Subcutaneous adipose tissue (tissue), 4 donors: ENCODE measurements around the gene KCNK4. TPM values are rescaled to one million over a fixed set of nuclear protein-coding genes. Genes with fewer than 3 reads are reported as not detected.

ENCODE experiments used
- total RNA-seq, 4 donors: library from RNA; depleted of rRNA; stranded (reverse); fragments of >200 nt; gene quantifications; one replicate each; pipeline ENCODE4 v1.1.0, GENCODE V29; 2016
- TF ChIP-seq, protein P1 (sequence below): fragments of 450-650 bp; IDR thresholded peaks from one replicate; pipeline ENCODE4 v1.5.1; 2016; ENCODE audit warnings: low read depth, mild to moderate bottlenecking, control low read depth, antibody characterized with exemption, moderate library complexity

KCNK4 gene
- total RNA-seq, 4 donors from 2014 or later, result not detected

- TF ChIP-seq, protein P1, sequence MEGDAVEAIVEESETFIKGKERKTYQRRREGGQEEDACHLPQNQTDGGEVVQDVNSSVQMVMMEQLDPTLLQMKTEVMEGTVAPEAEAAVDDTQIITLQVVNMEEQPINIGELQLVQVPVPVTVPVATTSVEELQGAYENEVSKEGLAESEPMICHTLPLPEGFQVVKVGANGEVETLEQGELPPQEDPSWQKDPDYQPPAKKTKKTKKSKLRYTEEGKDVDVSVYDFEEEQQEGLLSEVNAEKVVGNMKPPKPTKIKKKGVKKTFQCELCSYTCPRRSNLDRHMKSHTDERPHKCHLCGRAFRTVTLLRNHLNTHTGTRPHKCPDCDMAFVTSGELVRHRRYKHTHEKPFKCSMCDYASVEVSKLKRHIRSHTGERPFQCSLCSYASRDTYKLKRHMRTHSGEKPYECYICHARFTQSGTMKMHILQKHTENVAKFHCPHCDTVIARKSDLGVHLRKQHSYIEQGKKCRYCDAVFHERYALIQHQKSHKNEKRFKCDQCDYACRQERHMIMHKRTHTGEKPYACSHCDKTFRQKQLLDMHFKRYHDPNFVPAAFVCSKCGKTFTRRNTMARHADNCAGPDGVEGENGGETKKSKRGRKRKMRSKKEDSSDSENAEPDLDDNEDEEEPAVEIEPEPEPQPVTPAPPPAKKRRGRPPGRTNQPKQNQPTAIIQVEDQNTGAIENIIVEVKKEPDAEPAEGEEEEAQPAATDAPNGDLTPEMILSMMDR, result no peak
Measured at GRCh38 chr11:64266339-64266738, 24.8 kb upstream of the KCNK4 start.

DNA sequence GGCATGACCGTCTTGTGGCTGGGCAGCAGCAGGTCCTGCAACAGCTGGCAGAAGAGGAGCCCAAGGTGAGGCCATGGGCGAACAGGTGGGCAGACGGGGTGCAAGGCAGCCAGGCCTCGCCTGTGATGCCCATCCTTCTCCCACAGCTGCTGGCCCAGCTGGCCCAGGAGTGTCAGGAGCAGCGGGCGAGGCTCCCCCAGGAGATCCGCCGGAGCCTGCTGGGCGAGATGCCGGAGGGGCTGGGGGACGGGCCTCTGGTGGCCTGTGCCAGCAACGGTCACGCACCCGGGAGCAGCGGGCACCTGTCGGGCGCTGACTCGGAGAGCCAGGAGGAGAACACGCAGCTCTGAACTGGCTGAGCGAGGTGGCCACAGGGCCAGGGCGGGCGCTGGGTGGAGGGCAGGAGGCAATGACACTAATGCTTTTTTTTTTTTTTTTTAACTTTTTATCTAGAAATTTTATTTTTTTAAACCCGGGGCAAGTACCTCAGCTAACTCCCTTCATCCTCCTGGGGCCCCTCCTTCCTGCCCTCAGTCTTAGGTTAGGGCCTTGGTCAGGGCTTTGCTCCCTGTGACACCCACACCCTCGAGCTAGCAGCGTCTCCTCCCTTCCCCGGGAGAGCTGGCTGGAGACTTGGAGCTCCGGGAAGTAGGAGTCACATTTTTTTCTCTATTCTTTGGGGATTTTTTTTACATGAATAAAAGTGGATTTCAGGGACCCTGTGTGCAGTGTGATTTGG, 23.7 kb upstream of the KCNK4 start:
- TF ChIP-seq, protein P1, result no peak

DNA sequence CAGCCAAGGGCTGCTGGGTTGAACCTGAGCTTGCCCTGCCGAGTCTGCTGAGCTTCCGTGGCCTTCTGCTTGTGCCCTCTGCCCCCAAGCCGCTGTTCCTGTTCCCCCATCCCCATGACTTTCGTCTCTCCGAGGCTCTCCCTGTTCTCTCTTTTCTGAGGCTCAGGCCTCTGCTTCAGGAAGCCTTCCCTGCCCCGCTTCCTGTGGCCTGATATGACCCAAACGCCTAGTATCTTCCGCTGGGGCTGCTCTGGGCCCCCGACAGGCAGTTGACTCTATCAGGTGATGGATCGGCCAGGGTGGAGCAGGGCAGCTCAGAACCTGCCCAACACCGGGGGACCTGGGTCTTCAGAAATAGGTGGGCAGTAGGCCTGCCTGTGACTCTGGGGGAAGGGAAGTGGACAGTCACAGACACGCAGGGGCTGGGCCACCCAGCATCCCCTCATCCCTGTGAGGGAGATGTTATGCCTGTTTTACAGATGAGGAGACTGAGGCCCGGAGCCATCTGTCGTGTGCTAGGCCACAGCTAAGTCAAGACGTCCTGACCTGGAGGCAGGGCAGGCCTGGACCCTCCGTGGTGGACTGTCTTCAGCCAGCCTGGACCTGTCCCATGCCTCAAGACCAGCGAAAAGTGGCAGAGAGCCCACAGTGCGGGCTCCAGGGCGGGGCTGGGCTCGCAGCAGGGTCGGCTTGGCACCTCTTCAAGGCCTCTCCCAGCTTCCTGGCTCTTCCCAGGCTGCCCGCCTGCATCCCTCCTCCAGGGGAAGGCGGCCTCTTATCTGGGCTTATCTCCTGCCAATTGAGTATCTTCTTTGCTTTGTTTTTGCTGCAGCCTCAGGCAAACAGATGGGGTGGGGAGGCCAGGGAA, 22.8 kb upstream of the KCNK4 start:
- TF ChIP-seq, protein P1, result no peak

DNA sequence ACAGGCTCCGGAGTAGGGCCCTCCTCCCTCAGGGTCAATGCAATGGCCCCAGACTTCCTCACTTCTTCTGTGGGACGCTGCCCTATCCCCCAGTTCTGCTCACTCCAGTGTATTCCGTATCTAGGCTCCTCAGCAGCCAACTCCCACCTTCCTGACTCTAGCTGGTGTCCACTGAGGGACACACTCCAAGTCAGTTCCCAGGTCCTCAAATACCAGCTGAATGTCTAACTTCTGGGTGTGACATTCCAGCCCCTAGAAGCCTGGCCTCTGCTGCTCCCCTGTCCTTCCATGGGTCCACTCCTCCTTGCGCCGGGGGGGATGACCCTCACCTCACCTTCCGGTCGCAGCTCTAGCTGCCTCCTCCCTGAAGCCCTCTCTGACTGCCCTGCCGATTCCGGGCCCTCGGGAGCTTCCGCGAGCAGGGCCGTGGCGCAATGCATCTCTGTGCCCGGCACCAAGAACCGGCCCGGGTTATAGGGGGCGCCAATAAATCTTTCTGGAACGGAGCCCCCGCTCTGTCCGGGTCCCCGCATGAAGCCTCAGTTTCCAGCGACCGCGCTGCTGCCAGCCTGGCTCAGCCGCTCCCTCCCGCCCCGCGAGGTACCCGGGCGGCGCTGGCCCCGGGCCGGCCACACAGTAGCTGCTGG, 22.1 kb upstream of the KCNK4 start:
- TF ChIP-seq, protein P1, result no peak

DNA sequence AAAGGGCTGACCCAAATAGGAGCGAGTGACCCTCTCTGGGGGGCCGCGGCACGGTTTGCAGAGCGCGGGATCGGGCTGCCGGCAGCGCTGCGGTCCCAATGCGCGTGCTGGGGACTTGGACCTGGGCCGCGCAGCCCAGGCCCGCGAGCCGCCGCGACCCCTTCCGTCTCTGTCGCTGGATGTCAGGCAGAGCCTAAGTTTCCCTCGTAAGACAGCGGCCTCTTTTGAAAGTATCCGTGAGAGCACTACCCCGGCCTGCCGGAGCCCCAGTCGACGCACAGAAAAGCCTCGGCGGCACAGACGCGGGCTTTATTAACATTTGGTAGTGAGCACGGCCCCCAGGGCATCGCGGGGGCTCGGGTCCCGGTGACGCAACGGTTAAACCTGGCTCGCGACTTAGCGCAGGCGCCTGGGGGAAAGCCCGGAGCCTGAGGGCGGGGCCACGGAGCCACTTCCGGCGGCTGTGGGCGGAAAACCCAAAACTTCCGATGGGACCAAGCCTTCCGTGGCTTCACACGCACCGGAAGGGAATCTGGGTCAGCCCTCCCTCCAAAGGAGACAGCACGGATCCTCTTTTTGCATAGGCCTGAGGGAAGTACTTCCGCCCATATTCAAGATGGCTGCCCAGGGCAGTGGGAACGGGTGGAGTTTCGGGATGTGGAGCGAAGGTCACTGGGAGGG, 21.4 kb upstream of the KCNK4 start:
- TF ChIP-seq, protein P1, result no peak

DNA sequence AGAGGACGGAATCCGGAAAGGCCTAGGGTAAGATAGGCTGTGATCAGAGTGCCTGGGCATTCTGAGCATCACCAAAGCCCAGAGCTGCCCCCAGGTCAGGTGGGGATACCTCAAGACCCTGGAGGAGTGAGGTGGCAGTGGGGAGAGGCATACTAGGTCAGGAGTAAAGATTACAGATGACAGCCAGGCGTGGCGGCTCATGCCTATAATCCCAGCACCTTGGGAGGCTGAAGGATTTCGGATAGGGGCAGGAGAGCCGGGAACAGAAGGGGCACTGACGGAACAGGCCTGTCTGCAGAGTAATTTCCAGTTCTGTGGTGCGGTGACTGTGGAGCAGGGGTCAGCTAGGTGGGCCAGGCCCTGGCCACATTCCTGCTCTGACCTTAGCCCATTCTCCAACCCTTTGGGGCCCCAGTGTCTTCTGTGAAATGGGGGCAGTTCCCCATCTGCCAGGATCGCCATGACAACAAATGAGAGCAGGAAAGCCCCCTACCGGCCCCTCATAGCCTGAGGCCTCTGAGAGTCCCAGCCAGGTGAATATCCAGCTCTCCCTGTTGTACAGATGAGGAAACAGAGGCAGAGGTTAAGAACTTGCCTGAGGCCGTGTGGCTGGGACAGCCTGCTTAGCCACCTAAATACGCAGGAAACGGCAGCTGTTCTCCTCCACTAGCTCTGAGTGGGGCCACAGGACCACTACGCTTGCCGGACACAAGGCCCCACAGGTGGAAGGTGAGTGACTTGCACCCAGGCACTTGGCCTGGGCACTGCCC, 15.9 kb upstream of the KCNK4 start:
- TF ChIP-seq, protein P1, result no peak
